Measurements from ENCODE around the gene NT5DC1.

NT5DC1 gene

DNA sequence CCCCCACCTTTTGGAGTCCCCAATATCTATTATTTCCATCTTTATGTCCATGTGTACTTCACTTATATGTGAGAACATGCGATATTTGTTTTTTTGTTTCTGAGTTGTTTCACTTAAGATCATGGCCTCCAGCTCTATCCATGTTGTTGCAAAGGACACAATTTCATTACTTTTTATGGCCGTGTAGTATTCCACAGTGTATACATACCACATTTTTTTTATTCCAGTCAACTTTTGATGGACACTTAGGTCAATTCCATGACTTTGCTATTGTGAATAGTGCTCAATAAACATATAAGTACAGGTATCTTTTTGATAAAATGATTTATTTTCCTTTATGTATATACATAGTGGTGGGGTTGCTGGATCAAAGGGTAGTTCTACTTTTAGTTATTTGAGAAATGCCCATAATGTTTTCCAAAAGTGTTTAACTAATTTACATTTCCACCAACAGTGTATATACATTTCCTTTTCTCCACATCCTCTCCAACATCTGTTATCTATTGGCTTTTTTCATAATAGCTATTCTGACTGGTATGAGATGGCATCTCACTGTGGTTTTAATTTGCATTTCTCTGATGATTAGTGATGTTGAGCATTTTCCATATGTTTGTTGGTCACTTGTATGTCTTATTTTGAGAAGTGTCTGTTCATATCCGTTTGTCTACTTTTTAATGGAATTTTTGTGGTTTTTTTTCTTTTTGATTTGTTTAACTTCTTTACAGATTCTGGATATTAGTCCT is 59.3 kb downstream of the NT5DC1 start:
- Histone ChIP-seq H3K4me3 (ENCODE audit: low read length) (no peak overlapping the region), H3K36me3 (ENCODE audit: control insufficient read depth, insufficient read depth, low read length) (no peaks in the 10 kb centered on the region), H3K9me3 (ENCODE audit: control insufficient read depth, insufficient read depth, low read length) (no peaks in the 10 kb centered on the region), H3K4me1 (ENCODE audit: control insufficient read depth, insufficient read depth, low read length) (no peaks in the 10 kb centered on the region), H3K27ac (ENCODE audit: low read length) (no peak overlapping the region), H3K27me3 (ENCODE audit: control insufficient read depth, insufficient read depth, low read length) (no peaks in the 10 kb centered on the region)
- no CpG with 5 or more reads among the region's 3 CpGs for WGBS (ENCODE audit: insufficient coverage, insufficient read length)
- no peak for DNase-seq (ENCODE audit: low read depth, low spot score)

DNA sequence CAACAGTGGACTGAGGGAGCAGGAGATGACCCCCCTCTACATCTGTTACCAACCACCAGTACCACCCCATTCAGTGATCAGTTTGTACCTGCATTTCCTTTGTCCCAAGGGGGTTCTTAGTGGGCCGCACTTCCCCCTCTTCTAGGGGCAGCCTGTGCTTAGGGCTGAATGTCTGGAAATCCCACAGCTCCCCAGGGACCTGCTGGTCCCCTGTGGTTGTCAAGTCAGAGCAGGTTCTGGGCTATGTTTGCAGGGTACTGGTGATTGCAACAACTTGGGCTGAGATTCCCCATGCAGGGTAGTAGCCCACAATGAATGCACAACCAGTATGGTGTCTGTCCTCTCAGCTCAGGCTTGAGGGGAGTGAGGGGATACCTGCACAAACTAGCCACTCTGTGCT is 64.9 kb downstream of the NT5DC1 start:
- no peaks in the 10 kb centered on the region for H3K27me3 ChIP-seq (ENCODE audit: control insufficient read depth, insufficient read depth, low read length)
- DNase-seq (ENCODE audit: low read depth, low spot score): no peak
- no peak overlapping the region for H3K27ac ChIP-seq (ENCODE audit: low read length)
- no peak overlapping the region for H3K4me3 ChIP-seq (ENCODE audit: low read length)
- no peaks in the 10 kb centered on the region for H3K36me3 ChIP-seq (ENCODE audit: control insufficient read depth, insufficient read depth, low read length)
- WGBS (ENCODE audit: insufficient coverage, insufficient read length): no CpG with 5 or more reads among the region's 1 CpG
- no peaks in the 10 kb centered on the region for H3K4me1 ChIP-seq (ENCODE audit: control insufficient read depth, insufficient read depth, low read length)
- H3K9me3 ChIP-seq (ENCODE audit: control insufficient read depth, insufficient read depth, low read length): no peaks in the 10 kb centered on the region

DNA sequence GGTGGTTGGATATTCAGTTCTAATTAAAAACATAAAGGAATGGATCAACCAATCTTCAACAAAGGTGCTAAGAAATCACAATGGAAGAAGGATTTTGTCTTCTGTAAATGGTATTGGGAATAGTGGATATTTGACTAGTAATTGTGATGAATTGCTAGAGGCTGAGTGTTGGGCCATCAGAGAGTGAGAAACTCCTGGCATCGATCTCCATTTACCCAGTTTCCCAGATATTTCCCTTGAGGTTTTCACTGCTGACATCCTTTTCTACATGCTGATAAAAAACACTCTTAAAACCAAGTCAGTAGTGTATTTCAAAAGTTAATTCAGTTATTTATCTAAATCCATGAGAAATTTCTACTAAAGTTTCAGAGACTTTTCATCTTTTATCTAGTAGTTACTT is 65.7 kb downstream of the NT5DC1 start:
- Histone ChIP-seq H3K27ac (ENCODE audit: low read length) (no peak overlapping the region), H3K4me1 (ENCODE audit: control insufficient read depth, insufficient read depth, low read length) (no peaks in the 10 kb centered on the region), H3K36me3 (ENCODE audit: control insufficient read depth, insufficient read depth, low read length) (no peaks in the 10 kb centered on the region), H3K4me3 (ENCODE audit: low read length) (no peak overlapping the region), H3K9me3 (ENCODE audit: control insufficient read depth, insufficient read depth, low read length) (no peaks in the 10 kb centered on the region), H3K27me3 (ENCODE audit: control insufficient read depth, insufficient read depth, low read length) (no peaks in the 10 kb centered on the region)
- no peak for DNase-seq (ENCODE audit: low read depth, low spot score)
- WGBS (ENCODE audit: insufficient coverage, insufficient read length): no CpG with 5 or more reads among the region's 1 CpG

DNA sequence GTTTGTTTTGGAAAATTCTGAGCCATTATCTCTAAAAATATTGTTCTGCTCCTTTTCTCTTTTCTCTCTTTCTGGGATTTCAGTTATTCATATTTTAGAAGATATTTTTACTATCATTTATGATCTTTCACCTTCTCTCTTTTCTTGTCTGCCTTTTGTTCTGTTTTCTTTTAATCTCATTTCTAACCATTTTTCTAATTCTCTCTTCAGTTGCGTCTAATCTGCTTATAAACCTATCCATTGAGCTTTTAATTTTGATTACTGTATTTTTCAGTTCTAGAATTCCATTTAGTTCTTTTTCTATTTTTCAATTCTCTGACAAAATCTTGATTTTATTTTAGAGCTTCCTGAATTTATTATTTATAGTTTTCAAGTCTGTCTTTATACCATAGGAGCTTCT is 67.5 kb downstream of the NT5DC1 start:
- Histone ChIP-seq H3K9me3 (ENCODE audit: control insufficient read depth, insufficient read depth, low read length) (no peaks in the 10 kb centered on the region), H3K27me3 (ENCODE audit: control insufficient read depth, insufficient read depth, low read length) (no peaks in the 10 kb centered on the region), H3K4me1 (ENCODE audit: control insufficient read depth, insufficient read depth, low read length) (no peaks in the 10 kb centered on the region), H3K36me3 (ENCODE audit: control insufficient read depth, insufficient read depth, low read length) (no peaks in the 10 kb centered on the region), H3K4me3 (ENCODE audit: low read length) (no peak overlapping the region), H3K27ac (ENCODE audit: low read length) (no peak overlapping the region)
- no peak for DNase-seq (ENCODE audit: low read depth, low spot score)
- 100% methylated on average over 1 of the region's 1 CpG for WGBS (ENCODE audit: insufficient coverage, insufficient read length)

DNA sequence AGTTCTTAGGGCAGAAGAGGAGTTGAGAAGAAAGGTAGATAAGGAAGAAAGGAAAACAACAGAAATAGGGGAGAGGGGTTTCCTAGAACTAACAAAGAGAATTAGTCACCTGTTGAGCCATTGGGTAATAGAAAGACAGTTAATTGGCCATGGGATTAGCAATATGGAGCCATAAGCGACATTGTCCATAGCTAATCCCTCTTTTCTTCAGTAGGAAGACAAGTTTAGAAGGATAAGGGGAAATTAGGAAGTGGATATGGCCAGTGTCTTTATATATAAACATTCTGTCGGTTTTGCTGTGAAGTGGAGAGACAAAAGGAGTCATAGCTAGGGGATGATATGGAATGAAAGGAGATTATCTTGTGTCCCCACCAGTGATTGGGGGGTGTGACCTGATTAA is 69.2 kb downstream of the NT5DC1 start:
- no peaks in the 10 kb centered on the region for H3K36me3 ChIP-seq (ENCODE audit: control insufficient read depth, insufficient read depth, low read length)
- H3K4me3 ChIP-seq (ENCODE audit: low read length): no peak overlapping the region
- no peaks in the 10 kb centered on the region for H3K27me3 ChIP-seq (ENCODE audit: control insufficient read depth, insufficient read depth, low read length)
- H3K27ac ChIP-seq (ENCODE audit: low read length): no peak overlapping the region
- DNase-seq (ENCODE audit: low read depth, low spot score): no peak
- no peaks in the 10 kb centered on the region for H3K9me3 ChIP-seq (ENCODE audit: control insufficient read depth, insufficient read depth, low read length)
- WGBS (ENCODE audit: insufficient coverage, insufficient read length): no CpG with 5 or more reads among the region's 2 CpGs
- H3K4me1 ChIP-seq (ENCODE audit: control insufficient read depth, insufficient read depth, low read length): no peaks in the 10 kb centered on the region

DNA sequence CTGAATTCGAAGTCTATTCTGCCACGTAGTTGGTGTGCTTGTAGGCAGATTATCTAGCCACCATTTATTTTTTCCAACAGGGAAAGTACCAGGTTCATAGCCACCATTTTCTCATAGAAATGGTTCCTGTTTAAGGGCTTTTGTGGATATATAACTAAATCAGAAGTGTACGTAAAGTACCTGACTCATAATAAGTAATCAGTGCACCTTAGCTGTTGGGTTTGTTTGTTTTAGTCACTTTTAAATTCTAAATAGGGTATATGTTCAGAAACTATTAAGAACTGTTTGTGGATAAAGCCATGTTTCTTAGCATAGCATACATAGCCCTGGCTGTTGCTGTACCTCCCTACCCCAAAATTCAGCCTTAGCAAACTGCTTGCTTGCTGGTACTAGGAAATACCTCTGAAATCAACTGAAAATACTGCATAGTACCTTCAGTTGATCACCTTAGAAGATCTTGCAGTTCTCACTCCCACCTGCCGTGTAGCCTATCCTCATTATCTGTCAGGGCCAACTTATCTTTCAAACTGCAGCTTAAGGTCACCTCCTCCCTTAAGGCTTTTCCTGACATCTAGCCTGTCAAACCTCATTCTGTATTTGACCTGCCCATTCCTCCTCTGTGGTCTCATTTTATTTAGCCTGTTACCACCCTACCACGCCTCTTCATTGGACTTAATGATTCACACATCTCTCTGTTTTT is 69.9 kb downstream of the NT5DC1 start:
- H3K36me3 ChIP-seq (ENCODE audit: control insufficient read depth, insufficient read depth, low read length): no peaks in the 10 kb centered on the region
- H3K9me3 ChIP-seq (ENCODE audit: control insufficient read depth, insufficient read depth, low read length): no peaks in the 10 kb centered on the region
- H3K4me3 ChIP-seq (ENCODE audit: low read length): no peak overlapping the region
- no peaks in the 10 kb centered on the region for H3K27me3 ChIP-seq (ENCODE audit: control insufficient read depth, insufficient read depth, low read length)
- whole genome bisulfite sequencing (ENCODE audit: insufficient coverage, insufficient read length): no CpG with 5 or more reads among the region's 5 CpGs
- DNase-seq (ENCODE audit: low read depth, low spot score): no peak
- no peak overlapping the region for H3K27ac ChIP-seq (ENCODE audit: low read length)
- no peaks in the 10 kb centered on the region for H3K4me1 ChIP-seq (ENCODE audit: control insufficient read depth, insufficient read depth, low read length)

DNA sequence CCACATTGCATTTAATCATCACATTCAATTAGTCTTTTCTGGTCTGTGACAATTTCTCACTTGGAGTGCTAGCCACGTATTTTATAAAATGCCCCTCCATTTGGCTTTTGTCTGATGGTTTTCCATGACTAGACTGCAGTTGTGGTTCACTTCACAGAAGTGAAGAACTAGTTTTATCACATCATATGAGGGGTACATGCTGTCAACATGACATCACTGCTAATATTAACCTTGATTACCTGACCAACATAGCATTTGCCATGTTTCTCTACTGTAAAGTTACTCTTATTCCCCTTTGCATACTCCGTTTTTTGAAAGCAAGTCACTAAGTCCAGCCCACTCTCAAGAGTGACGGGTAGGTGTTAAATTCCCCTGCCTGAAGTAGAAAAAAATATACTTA is 73.3 kb downstream of the NT5DC1 start:
- H3K27me3 ChIP-seq (ENCODE audit: control insufficient read depth, insufficient read depth, low read length): no peaks in the 10 kb centered on the region
- H3K4me1 ChIP-seq (ENCODE audit: control insufficient read depth, insufficient read depth, low read length): no peaks in the 10 kb centered on the region
- no peak overlapping the region for H3K4me3 ChIP-seq (ENCODE audit: low read length)
- DNase-seq (ENCODE audit: low read depth, low spot score): no peak
- no peak overlapping the region for H3K27ac ChIP-seq (ENCODE audit: low read length)
- H3K9me3 ChIP-seq (ENCODE audit: control insufficient read depth, insufficient read depth, low read length): no peaks in the 10 kb centered on the region
- no peaks in the 10 kb centered on the region for H3K36me3 ChIP-seq (ENCODE audit: control insufficient read depth, insufficient read depth, low read length)
- WGBS (ENCODE audit: insufficient coverage, insufficient read length): no CpG with 5 or more reads among the region's 3 CpGs

DNA sequence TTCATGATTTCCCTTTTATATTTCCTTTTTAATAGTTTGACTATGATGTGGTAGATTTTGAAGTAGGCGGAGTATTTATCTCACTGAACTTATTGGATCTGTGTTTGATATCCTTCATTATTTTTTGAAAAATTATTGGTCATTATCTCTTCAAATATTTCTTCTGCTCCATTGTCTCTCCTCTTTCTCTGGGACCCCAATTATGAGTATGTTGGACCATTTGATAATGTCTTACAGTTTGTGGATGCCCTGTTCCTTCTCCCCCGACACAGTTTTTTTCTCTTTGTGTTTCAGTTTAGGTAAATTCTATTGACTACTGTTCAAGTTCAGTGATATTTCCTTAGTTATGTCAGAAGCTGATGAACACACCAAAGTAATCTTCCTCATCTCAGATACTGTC is 74.7 kb downstream of the NT5DC1 start:
- Histone ChIP-seq H3K4me3 (ENCODE audit: low read length) (no peak overlapping the region), H3K4me1 (ENCODE audit: control insufficient read depth, insufficient read depth, low read length) (no peaks in the 10 kb centered on the region), H3K36me3 (ENCODE audit: control insufficient read depth, insufficient read depth, low read length) (no peaks in the 10 kb centered on the region), H3K9me3 (ENCODE audit: control insufficient read depth, insufficient read depth, low read length) (no peaks in the 10 kb centered on the region), H3K27me3 (ENCODE audit: control insufficient read depth, insufficient read depth, low read length) (no peaks in the 10 kb centered on the region), H3K27ac (ENCODE audit: low read length) (no peak overlapping the region)
- no peak for DNase-seq (ENCODE audit: low read depth, low spot score)
- WGBS (ENCODE audit: insufficient coverage, insufficient read length): no CpG with 5 or more reads among the region's 2 CpGs

DNA sequence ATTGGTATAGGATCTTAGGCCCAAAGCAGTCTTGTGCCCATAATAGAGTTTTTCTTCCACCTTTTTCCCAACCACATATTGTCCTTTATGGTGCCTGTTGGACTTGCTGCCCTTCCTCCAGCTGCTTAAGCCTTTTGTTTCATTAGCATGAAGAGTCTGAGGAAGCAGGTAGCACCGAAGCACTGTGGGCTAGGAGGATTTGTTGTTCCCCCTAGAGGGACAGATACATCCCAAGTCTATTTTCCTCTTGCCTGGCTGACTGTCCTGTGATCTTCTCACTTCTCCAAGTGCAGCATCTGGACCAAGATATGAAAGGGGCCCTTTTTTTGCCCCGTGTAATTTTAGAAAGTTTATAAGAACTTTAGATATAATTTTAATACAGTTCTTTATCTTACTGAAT is 75.9 kb downstream of the NT5DC1 start:
- peak; percentile 9 for DNase-seq (ENCODE audit: low read depth, low spot score)
- no peak overlapping the region for H3K27ac ChIP-seq (ENCODE audit: low read length)
- WGBS (ENCODE audit: insufficient coverage, insufficient read length): no CpG with 5 or more reads among the region's 2 CpGs
- no peaks in the 10 kb centered on the region for H3K4me1 ChIP-seq (ENCODE audit: control insufficient read depth, insufficient read depth, low read length)
- no peaks in the 10 kb centered on the region for H3K36me3 ChIP-seq (ENCODE audit: control insufficient read depth, insufficient read depth, low read length)
- H3K9me3 ChIP-seq (ENCODE audit: control insufficient read depth, insufficient read depth, low read length): no peaks in the 10 kb centered on the region
- no peak overlapping the region for H3K4me3 ChIP-seq (ENCODE audit: low read length)
- H3K27me3 ChIP-seq (ENCODE audit: control insufficient read depth, insufficient read depth, low read length): no peaks in the 10 kb centered on the region

DNA sequence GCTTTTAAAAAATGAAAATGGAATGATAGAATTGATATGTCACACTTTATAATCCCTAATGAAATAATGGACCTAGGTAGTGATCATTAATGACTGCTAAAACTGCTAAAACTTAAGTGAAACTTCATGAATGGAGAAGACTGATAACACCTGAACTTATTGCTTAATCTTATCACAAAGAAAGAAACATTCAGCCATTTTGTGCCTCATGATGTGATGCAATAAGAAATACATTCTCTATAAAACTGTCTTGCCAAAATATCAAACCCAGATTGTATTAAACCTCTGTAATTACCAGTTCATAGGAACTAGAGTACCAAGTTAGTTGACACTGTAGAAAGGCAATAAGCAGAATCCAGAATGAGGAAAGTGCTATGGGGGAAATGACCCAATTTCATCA is 79.7 kb downstream of the NT5DC1 start:
- Histone ChIP-seq H3K27me3 (ENCODE audit: control insufficient read depth, insufficient read depth, low read length) (no peaks in the 10 kb centered on the region), H3K4me3 (ENCODE audit: low read length) (no peak overlapping the region), H3K27ac (ENCODE audit: low read length) (no peak overlapping the region), H3K4me1 (ENCODE audit: control insufficient read depth, insufficient read depth, low read length) (no peaks in the 10 kb centered on the region), H3K9me3 (ENCODE audit: control insufficient read depth, insufficient read depth, low read length) (no peaks in the 10 kb centered on the region), H3K36me3 (ENCODE audit: control insufficient read depth, insufficient read depth, low read length) (no peaks in the 10 kb centered on the region)
- no peak for DNase-seq (ENCODE audit: low read depth, low spot score)

DNA sequence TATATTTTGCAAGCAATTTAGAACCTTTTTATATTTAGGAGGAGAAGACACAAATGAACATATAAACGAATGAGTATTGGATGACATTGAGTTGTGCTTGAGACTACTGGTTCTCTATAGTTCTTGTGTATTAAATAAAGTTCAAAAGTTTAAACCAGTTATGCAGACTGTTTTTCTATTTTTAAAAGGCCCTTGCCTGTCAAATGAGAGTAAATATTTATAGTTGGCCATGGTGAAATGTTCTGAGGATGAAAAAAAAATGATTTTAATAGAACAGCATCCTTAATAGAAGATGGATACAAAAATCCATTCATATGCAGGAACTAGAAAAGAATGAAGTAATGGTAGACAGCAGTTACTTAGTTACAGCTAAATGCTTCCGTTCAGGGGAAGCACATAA is 88.8 kb downstream of the NT5DC1 start:
- no peak overlapping the region for H3K4me3 ChIP-seq (ENCODE audit: low read length)
- H3K36me3 ChIP-seq (ENCODE audit: control insufficient read depth, insufficient read depth, low read length): no peaks in the 10 kb centered on the region
- H3K4me1 ChIP-seq (ENCODE audit: control insufficient read depth, insufficient read depth, low read length): no peaks in the 10 kb centered on the region
- no peaks in the 10 kb centered on the region for H3K9me3 ChIP-seq (ENCODE audit: control insufficient read depth, insufficient read depth, low read length)
- DNase-seq (ENCODE audit: low read depth, low spot score): no peak
- H3K27ac ChIP-seq (ENCODE audit: low read length): no peak overlapping the region
- no CpG with 5 or more reads among the region's 2 CpGs for WGBS (ENCODE audit: insufficient coverage, insufficient read length)
- H3K27me3 ChIP-seq (ENCODE audit: control insufficient read depth, insufficient read depth, low read length): no peaks in the 10 kb centered on the region
